Brain microvascular endothelial cell (primary cell): ENCODE measurements around the gene ORC3.

Source experiments
- DNase-seq: peaks from one replicate; pipeline ENCODE4 v3.0.0-alpha.2; 2020
- H3K27ac ChIP-seq: fragments of 250-450 bp; sonication (Bioruptor Pico); 2 replicates; pipeline ENCODE4 v1.5.1; 2020; ENCODE audit warnings: mild to moderate bottlenecking, moderate library complexity
- H3K27me3 ChIP-seq: fragments of 250-450 bp; sonication (Bioruptor Pico); replicated peaks from 2 replicates; pipeline ENCODE4 v1.5.1; 2020; ENCODE audit warnings: mild to moderate bottlenecking
- H3K36me3 ChIP-seq: fragments of 250-450 bp; sonication (Bioruptor Pico); replicated peaks from 2 replicates; pipeline ENCODE4 v1.5.1; 2020; ENCODE audit warnings: mild to moderate bottlenecking
- H3K4me3 ChIP-seq: 2 replicates; pipeline ENCODE4 v1.5.1; 2011; ENCODE audit warnings: low read depth, mild to moderate bottlenecking, control low read depth, low read length, moderate library complexity
- in situ Hi-C: cut with HindIII; loops from 2 replicates; pipeline ENCODE4 v1.10.0; 2017; ENCODE audit warnings: low sequenced_read_pairs, low pct_ligation_motif_present
- TF ChIP-seq, protein P1 (sequence below): IDR thresholded peaks from 2 replicates; pipeline ENCODE4 v1.5.1; 2011; ENCODE audit warnings: low read depth, mild to moderate bottlenecking, moderate library complexity, low read length, control low read depth, inconsistent platforms; ENCODE audit errors: missing control alignments

ORC3 gene

DNA sequence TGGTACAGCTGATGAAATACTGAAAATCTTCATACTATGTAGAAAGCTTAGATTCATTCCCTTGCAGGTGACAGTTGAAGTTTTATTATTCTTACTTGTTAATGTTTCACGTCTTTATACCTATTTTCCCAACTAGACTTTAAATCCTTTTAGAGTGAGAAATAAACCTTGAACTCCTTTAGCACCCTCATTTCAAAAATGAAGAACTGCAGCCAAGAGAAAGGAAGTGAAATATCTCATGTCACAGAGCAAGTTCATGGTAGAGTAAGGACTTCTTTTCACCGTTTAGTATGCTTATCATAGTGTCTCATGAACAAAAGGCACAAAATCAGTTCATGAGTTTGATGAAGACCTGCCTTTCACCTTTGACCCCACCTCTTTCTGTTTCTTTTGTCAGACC lies 38.5 kb downstream of the ORC3 start:
- TF ChIP-seq, protein P1, sequence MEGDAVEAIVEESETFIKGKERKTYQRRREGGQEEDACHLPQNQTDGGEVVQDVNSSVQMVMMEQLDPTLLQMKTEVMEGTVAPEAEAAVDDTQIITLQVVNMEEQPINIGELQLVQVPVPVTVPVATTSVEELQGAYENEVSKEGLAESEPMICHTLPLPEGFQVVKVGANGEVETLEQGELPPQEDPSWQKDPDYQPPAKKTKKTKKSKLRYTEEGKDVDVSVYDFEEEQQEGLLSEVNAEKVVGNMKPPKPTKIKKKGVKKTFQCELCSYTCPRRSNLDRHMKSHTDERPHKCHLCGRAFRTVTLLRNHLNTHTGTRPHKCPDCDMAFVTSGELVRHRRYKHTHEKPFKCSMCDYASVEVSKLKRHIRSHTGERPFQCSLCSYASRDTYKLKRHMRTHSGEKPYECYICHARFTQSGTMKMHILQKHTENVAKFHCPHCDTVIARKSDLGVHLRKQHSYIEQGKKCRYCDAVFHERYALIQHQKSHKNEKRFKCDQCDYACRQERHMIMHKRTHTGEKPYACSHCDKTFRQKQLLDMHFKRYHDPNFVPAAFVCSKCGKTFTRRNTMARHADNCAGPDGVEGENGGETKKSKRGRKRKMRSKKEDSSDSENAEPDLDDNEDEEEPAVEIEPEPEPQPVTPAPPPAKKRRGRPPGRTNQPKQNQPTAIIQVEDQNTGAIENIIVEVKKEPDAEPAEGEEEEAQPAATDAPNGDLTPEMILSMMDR: no peak
- in situ Hi-C loops: no loop called here
- H3K36me3 ChIP-seq: no peaks in the 10 kb centered on the region
- no peak overlapping the region for H3K4me3 ChIP-seq
- no peaks in the 10 kb centered on the region for H3K27me3 ChIP-seq
- no peak overlapping the region for H3K27ac ChIP-seq
- no peak for DNase-seq

DNA sequence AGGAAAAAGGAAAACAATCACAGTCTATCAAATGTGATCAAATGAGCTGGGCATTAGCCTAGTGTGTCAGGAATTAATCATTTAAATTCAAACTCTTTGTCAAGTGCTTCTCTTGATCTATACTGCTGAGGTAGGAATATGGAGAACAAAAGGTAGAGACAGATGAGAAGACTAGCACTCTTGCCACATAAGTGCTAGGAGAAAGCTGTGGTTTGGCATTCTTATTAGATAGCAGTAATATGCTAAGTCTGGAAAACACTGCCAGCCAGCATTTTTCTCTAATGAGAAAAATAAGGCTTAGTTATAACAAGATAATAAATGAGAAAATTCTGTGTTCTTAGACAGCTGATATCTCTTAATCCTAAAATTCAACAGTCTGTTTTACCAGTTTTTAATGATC lies 38.9 kb downstream of the ORC3 start:
- Histone ChIP-seq H3K36me3 (no peaks in the 10 kb centered on the region), H3K27ac (no peak overlapping the region), H3K4me3 (no peak overlapping the region), H3K27me3 (no peaks in the 10 kb centered on the region)
- TF ChIP-seq, protein P1: no peak
- in situ Hi-C loops: no loop called here
- no peak for DNase-seq

DNA sequence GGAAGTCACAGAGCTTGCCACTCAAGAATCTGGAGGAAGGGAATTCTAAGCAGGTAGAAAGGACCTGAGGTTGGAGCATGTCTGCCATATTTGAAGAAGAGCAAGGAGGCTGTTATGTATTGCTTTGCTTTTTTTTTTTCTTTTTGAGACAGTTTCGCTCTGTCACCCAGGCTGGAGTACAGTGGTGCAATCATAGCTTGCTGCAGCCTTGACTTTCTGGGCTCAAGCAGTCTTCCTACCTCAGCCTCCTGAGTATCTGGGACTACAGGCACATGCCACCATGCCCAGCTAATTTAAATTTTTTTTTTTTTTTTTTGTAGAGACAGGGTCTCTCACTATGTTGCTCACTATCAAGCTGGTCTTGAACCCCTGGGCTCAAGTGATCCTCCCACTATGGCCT lies 40.8 kb downstream of the ORC3 start:
- Histone ChIP-seq H3K4me3 (no peak overlapping the region), H3K36me3 (peaks cover 5% of the 10 kb centered on the region), H3K27me3 (no peaks in the 10 kb centered on the region), H3K27ac (no peak overlapping the region)
- in situ Hi-C loops: no loop called here
- DNase-seq: no peak
- TF ChIP-seq, protein P1: no peak

DNA sequence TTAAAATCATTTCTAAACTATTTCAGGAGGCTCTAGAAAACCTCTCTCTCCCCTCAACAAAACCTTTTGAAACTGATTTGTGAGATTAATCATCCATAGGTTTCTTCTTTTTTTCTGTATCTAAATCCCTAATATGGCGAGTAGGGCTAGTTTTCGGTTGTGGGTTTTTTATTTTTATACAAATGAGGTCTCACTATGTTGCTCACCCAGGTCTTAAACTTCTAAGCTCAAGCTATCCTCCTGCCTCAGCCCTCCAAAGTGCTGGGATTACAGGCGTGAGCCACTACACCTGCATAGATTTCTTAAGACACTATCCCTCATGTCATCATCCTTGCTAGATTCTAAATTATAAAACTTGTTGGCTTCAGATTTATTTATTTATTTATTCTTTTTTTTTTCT lies 43.9 kb downstream of the ORC3 start:
- DNase-seq: no peak
- H3K27me3 ChIP-seq: no peaks in the 10 kb centered on the region
- no peak overlapping the region for H3K27ac ChIP-seq
- no peak overlapping the region for H3K4me3 ChIP-seq
- H3K36me3 ChIP-seq: peaks cover 11% of the 10 kb centered on the region
- in situ Hi-C loops: no loop called here
- TF ChIP-seq, protein P1: no peak

DNA sequence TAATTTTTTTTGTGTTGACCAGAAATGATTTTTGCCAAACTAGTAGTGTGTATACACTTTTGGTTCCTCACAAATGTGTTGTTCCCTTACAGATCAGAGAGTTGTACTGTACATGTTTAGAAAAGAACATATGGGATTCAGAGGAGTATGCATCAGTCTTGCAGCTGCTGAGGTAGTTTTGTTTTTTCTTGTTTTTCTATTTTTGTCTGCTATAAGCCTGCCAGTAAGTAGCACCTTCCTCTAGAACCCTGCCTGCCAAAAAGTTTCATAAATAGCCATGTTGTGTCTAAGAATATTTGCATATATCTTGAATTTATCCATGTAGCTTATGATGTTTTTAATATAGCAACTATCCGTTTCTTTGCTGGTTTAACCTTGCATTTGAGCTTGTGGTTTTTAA lies 46.4 kb downstream of the ORC3 start:
- H3K27ac ChIP-seq: no peak overlapping the region
- no peak for DNase-seq
- in situ Hi-C loops: no loop called here
- no peak overlapping the region for H3K4me3 ChIP-seq
- TF ChIP-seq, protein P1: no peak
- H3K36me3 ChIP-seq: peaks cover 11% of the 10 kb centered on the region
- no peaks in the 10 kb centered on the region for H3K27me3 ChIP-seq

DNA sequence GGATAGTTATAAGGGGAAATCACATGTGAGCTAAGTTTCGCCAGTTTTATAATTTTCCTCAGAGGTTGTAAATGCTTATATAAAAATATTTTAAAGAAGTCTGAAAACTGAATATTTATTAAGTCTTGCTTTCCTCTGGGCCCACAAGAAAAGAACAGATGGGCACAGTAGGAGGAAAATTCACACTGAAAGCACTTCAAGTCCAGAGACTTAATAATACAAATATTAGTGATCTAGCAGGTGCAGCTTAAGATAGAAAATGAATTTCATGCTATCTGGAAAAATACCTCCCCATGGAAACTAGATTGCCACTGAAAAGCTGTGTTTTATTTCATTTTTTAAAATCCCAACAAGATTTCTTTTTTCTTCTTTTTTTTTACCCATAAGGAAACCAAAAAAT lies 47.2 kb downstream of the ORC3 start:
- H3K36me3 ChIP-seq: peaks cover 11% of the 10 kb centered on the region
- H3K27ac ChIP-seq: no peak overlapping the region
- TF ChIP-seq, protein P1: no peak
- in situ Hi-C loops: no loop called here
- no peak for DNase-seq
- H3K27me3 ChIP-seq: no peaks in the 10 kb centered on the region
- H3K4me3 ChIP-seq: no peak overlapping the region
